Spleen (tissue), 7 donors: Measurements from ENCODE around the gene JAM3.
"Not testable (repeated sequence)": the region's sequence is repeated elsewhere in the genome, so short reads cannot be mapped to it uniquely, and the experiment has no call there.

ENCODE experiments used
- CTCF ChIP-seq, 11 experiments: fragments of 200-600 bp in 7 of 11; fragments of 450-650 bp in 4 of 11; sonication (generic) in 4 of 11; IDR thresholded peaks in 8 of 11; conservative IDR thresholded peaks in 3 of 11; 1 replicate in 7 of 11; 2 replicates in 4 of 11; pipeline versions ENCODE4 v1.4.0 to v1.8.0; 2016 to 2021; ENCODE audit warnings: antibody characterized with exemption in 11 of 11, inconsistent platforms in 4 of 11, mild to moderate bottlenecking in 1 of 11
- POLR2AphosphoS5 ChIP-seq, 3 donors: sonication (generic); formaldehyde crosslinking; IDR thresholded peaks; one replicate each; pipeline ENCODE4 v1.5.1; 2017; ENCODE audit warnings: antibody characterized with exemption in 3 of 3
- donor health status: DM: no; HTN: no; CAD: no; lungs with moderate emphysema.
- donor health status: DM: no; HTN: no; CAD: no.
- donor health status: DM: no; HTN: no; CAD: no.

GRCh38 chr11:134081258-134081657 is 12.4 kb downstream of the JAM3 start:
- not testable (repeated sequence) for TF ChIP-seq CTCF (IDR thresholded peaks at IDR 0.05 in 8 of 11, conservative IDR thresholded peaks at IDR 0.05 in 3 of 11); POLR2AphosphoS5 (IDR thresholded peaks at IDR 0.05)
